PC-3 (cell line): Measurements from ENCODE around the gene NCOA1.

Experiments
- CTCF ChIP-seq: fragments of 300-600 bp; sonication (generic); conservative IDR thresholded peaks from 2 replicates; pipeline ENCODE4 v1.5.1; 2017; ENCODE audit warnings: antibody characterized with exemption, low read depth, mild to moderate bottlenecking, low read length
- EZH2 ChIP-seq: fragments of 300-600 bp; sonication (generic); IDR thresholded peaks from one replicate; pipeline ENCODE4 v1.6.1; 2017; ENCODE audit warnings: antibody characterized with exemption, mild to moderate bottlenecking, low read length; ENCODE audit not compliant: unreplicated experiment
- EZH2phosphoT487 ChIP-seq: fragments of 300-600 bp; sonication (generic); IDR thresholded peaks from 2 replicates; pipeline ENCODE4 v1.6.1; 2018; ENCODE audit warnings: mild to moderate bottlenecking, antibody characterized with exemption, low read length, borderline replicate concordance

GRCh38 chr2:24697792-24698191, 206.7 kb downstream of the NCOA1 start:
- TF ChIP-seq CTCF (no peak), EZH2phosphoT487 (no peak), EZH2 (no peak)
